ENCODE measurements around the gene FHOD3.

Gene FHOD3

GRCh38 chr18:36692921-36693332 lies 395.4 kb downstream of the FHOD3 start:
- no peak overlapping the region for H3K4me3 ChIP-seq (ENCODE audit: low read depth, low read length)

GRCh38 chr18:36693931-36694620 lies 396.6 kb downstream of the FHOD3 start:
- Histone ChIP-seq H2AFZ (ENCODE audit: low read length, unreplicated experiment) (no peak overlapping the region), H3K4me1 (ENCODE audit: control insufficient read depth, insufficient read depth, low read length, unreplicated experiment) (peaks cover 3% of the 10 kb centered on the region), H3K36me3 (ENCODE audit: insufficient read depth, low read length) (no peaks in the 10 kb centered on the region), H3K4me3 (ENCODE audit: low read depth, low read length) (no peak overlapping the region), H3K79me2 (ENCODE audit: control insufficient read depth, insufficient read depth, low read length, unreplicated experiment) (no peaks in the 10 kb centered on the region), H3K27ac (ENCODE audit: low read depth, low read length) (no peak overlapping the region), H3K27me3 (ENCODE audit: insufficient read depth, low read length) (peaks cover 23% of the 10 kb centered on the region)

More at GRCh38 chr18:36692921-36693332, 395.4 kb downstream of the FHOD3 start:
- no peaks in the 10 kb centered on the region for H3K79me2 ChIP-seq (ENCODE audit: control insufficient read depth, insufficient read depth, low read length, unreplicated experiment)
- H3K36me3 ChIP-seq (ENCODE audit: insufficient read depth, low read length) = no peaks in the 10 kb centered on the region
- H3K27me3 ChIP-seq (ENCODE audit: insufficient read depth, low read length) = peaks cover 23% of the 10 kb centered on the region
- no peak overlapping the region for H2AFZ ChIP-seq (ENCODE audit: low read length, unreplicated experiment)
- peaks cover 3% of the 10 kb centered on the region for H3K4me1 ChIP-seq (ENCODE audit: control insufficient read depth, insufficient read depth, low read length, unreplicated experiment)
- H3K27ac ChIP-seq (ENCODE audit: low read depth, low read length) = no peak overlapping the region

GRCh38 chr18:36695806-36696205 lies 398.3 kb downstream of the FHOD3 start:
- Histone ChIP-seq H2AFZ (ENCODE audit: low read length, unreplicated experiment) (no peak overlapping the region), H3K27ac (ENCODE audit: low read depth, low read length) (no peak overlapping the region), H3K4me1 (ENCODE audit: control insufficient read depth, insufficient read depth, low read length, unreplicated experiment) (peaks cover 3% of the 10 kb centered on the region), H3K79me2 (ENCODE audit: control insufficient read depth, insufficient read depth, low read length, unreplicated experiment) (no peaks in the 10 kb centered on the region), H3K36me3 (ENCODE audit: insufficient read depth, low read length) (no peaks in the 10 kb centered on the region), H3K4me3 (ENCODE audit: low read depth, low read length) (no peak overlapping the region), H3K27me3 (ENCODE audit: insufficient read depth, low read length) (peaks cover 23% of the 10 kb centered on the region)

GRCh38 chr18:36697905-36698304 lies 400.4 kb downstream of the FHOD3 start:
- H3K36me3 ChIP-seq (ENCODE audit: insufficient read depth, low read length) = no peaks in the 10 kb centered on the region
- no peak overlapping the region for H3K4me3 ChIP-seq (ENCODE audit: low read depth, low read length)
- H3K79me2 ChIP-seq (ENCODE audit: control insufficient read depth, insufficient read depth, low read length, unreplicated experiment) = no peaks in the 10 kb centered on the region
- H3K27me3 ChIP-seq (ENCODE audit: insufficient read depth, low read length) = peaks cover 29% of the 10 kb centered on the region
- H3K4me1 ChIP-seq (ENCODE audit: control insufficient read depth, insufficient read depth, low read length, unreplicated experiment) = peaks cover 3% of the 10 kb centered on the region
- no peak overlapping the region for H2AFZ ChIP-seq (ENCODE audit: low read length, unreplicated experiment)
- H3K27ac ChIP-seq (ENCODE audit: low read depth, low read length) = no peak overlapping the region

GRCh38 chr18:36700955-36701354 lies 403.4 kb downstream of the FHOD3 start:
- Histone ChIP-seq H3K27me3 (ENCODE audit: insufficient read depth, low read length) (peaks cover 20% of the 10 kb centered on the region), H3K4me1 (ENCODE audit: control insufficient read depth, insufficient read depth, low read length, unreplicated experiment) (peaks cover 3% of the 10 kb centered on the region), H3K36me3 (ENCODE audit: insufficient read depth, low read length) (no peaks in the 10 kb centered on the region), H3K4me3 (ENCODE audit: low read depth, low read length) (no peak overlapping the region), H2AFZ (ENCODE audit: low read length, unreplicated experiment) (no peak overlapping the region), H3K27ac (ENCODE audit: low read depth, low read length) (no peak overlapping the region), H3K79me2 (ENCODE audit: control insufficient read depth, insufficient read depth, low read length, unreplicated experiment) (no peaks in the 10 kb centered on the region)

- Histone ChIP-seq H3K27me3 (ENCODE audit: insufficient read depth, low read length) (peaks cover 20% of the 10 kb centered on the region), H3K27ac (ENCODE audit: low read depth, low read length) (no peak overlapping the region), H3K79me2 (ENCODE audit: control insufficient read depth, insufficient read depth, low read length, unreplicated experiment) (no peaks in the 10 kb centered on the region), H3K36me3 (ENCODE audit: insufficient read depth, low read length) (no peaks in the 10 kb centered on the region), H3K4me3 (ENCODE audit: low read depth, low read length) (no peak overlapping the region), H3K4me1 (ENCODE audit: control insufficient read depth, insufficient read depth, low read length, unreplicated experiment) (peaks cover 3% of the 10 kb centered on the region), H2AFZ (ENCODE audit: low read length, unreplicated experiment) (no peak overlapping the region)
Observed at GRCh38 chr18:36702401-36703013, 405.0 kb downstream of the FHOD3 start.

GRCh38 chr18:36704156-36704555 lies 406.6 kb downstream of the FHOD3 start:
- no peaks in the 10 kb centered on the region for H3K79me2 ChIP-seq (ENCODE audit: control insufficient read depth, insufficient read depth, low read length, unreplicated experiment)

GRCh38 chr18:36706134-36706881 lies 408.8 kb downstream of the FHOD3 start:
- H3K27ac ChIP-seq (ENCODE audit: low read depth, low read length) = no peak overlapping the region
- H3K4me3 ChIP-seq (ENCODE audit: low read depth, low read length) = no peak overlapping the region
- no peaks in the 10 kb centered on the region for H3K79me2 ChIP-seq (ENCODE audit: control insufficient read depth, insufficient read depth, low read length, unreplicated experiment)
- peaks cover 15% of the 10 kb centered on the region for H3K27me3 ChIP-seq (ENCODE audit: insufficient read depth, low read length)
- H3K36me3 ChIP-seq (ENCODE audit: insufficient read depth, low read length) = no peaks in the 10 kb centered on the region
- H2AFZ ChIP-seq (ENCODE audit: low read length, unreplicated experiment) = no peak overlapping the region
- peaks cover 2% of the 10 kb centered on the region for H3K4me1 ChIP-seq (ENCODE audit: control insufficient read depth, insufficient read depth, low read length, unreplicated experiment)

More at GRCh38 chr18:36704156-36704555, 406.6 kb downstream of the FHOD3 start:
- Histone ChIP-seq H3K27me3 (ENCODE audit: insufficient read depth, low read length) (peaks cover 20% of the 10 kb centered on the region), H3K4me1 (ENCODE audit: control insufficient read depth, insufficient read depth, low read length, unreplicated experiment) (no peaks in the 10 kb centered on the region), H2AFZ (ENCODE audit: low read length, unreplicated experiment) (no peak overlapping the region), H3K27ac (ENCODE audit: low read depth, low read length) (no peak overlapping the region), H3K4me3 (ENCODE audit: low read depth, low read length) (no peak overlapping the region), H3K36me3 (ENCODE audit: insufficient read depth, low read length) (no peaks in the 10 kb centered on the region)

GRCh38 chr18:36708366-36708765 lies 410.9 kb downstream of the FHOD3 start:
- Histone ChIP-seq H3K4me3 (ENCODE audit: low read depth, low read length) (no peak overlapping the region), H2AFZ (ENCODE audit: low read length, unreplicated experiment) (no peak overlapping the region), H3K27me3 (ENCODE audit: insufficient read depth, low read length) (0 out of 2 replicates have a peak, but pooled peaks cover 3% of the 10 kb centered on the region), H3K27ac (ENCODE audit: low read depth, low read length) (no peak overlapping the region), H3K36me3 (ENCODE audit: insufficient read depth, low read length) (no peaks in the 10 kb centered on the region), H3K4me1 (ENCODE audit: control insufficient read depth, insufficient read depth, low read length, unreplicated experiment) (peaks cover 7% of the 10 kb centered on the region), H3K79me2 (ENCODE audit: control insufficient read depth, insufficient read depth, low read length, unreplicated experiment) (no peaks in the 10 kb centered on the region)

GRCh38 chr18:36709315-36709714 lies 411.8 kb downstream of the FHOD3 start:
- Histone ChIP-seq H3K79me2 (ENCODE audit: control insufficient read depth, insufficient read depth, low read length, unreplicated experiment) (no peaks in the 10 kb centered on the region), H3K27ac (ENCODE audit: low read depth, low read length) (no peak overlapping the region), H3K4me1 (ENCODE audit: control insufficient read depth, insufficient read depth, low read length, unreplicated experiment) (peaks cover 7% of the 10 kb centered on the region), H3K4me3 (ENCODE audit: low read depth, low read length) (no peak overlapping the region), H3K36me3 (ENCODE audit: insufficient read depth, low read length) (no peaks in the 10 kb centered on the region), H3K27me3 (ENCODE audit: insufficient read depth, low read length) (no peaks in the 10 kb centered on the region), H2AFZ (ENCODE audit: low read length, unreplicated experiment) (no peak overlapping the region)

Data from ACC112 (cell line).